ENCODE measurements around the gene CECR2. TPM values are rescaled to one million over a fixed set of nuclear protein-coding genes. Genes with fewer than 3 reads are reported as not detected.

CECR2 gene
- total RNA-seq, 1 experiment from 2014 or later: 0.24 TPM

DNA sequence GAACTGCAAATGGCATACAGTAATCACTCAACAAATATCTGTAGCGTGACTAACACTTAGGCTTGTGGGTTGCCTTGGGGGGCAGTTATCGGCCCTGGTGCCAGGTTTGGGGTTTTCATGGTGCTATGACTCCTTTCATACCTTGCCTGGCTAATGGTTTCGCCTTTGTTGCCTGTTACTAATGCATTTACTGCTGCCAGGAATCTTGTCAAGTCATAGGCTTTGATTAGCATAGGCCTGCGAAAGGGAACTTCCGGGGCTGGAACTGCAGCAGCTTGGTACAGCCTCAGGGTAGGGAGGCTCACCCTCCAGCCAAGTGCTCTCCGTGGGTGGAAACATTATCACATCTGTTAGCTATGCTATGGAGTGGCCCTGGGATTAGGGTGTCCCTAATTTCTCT lies 207.2 kb downstream of the CECR2 start:
- peak; percentile 88 for DNase-seq (ENCODE audit: low read depth)
- in situ Hi-C loops (cut with HindIII; ENCODE audit: low pct_unique_long_range_greater_than_20kb, low sequenced_read_pairs): no loop called here

DNA sequence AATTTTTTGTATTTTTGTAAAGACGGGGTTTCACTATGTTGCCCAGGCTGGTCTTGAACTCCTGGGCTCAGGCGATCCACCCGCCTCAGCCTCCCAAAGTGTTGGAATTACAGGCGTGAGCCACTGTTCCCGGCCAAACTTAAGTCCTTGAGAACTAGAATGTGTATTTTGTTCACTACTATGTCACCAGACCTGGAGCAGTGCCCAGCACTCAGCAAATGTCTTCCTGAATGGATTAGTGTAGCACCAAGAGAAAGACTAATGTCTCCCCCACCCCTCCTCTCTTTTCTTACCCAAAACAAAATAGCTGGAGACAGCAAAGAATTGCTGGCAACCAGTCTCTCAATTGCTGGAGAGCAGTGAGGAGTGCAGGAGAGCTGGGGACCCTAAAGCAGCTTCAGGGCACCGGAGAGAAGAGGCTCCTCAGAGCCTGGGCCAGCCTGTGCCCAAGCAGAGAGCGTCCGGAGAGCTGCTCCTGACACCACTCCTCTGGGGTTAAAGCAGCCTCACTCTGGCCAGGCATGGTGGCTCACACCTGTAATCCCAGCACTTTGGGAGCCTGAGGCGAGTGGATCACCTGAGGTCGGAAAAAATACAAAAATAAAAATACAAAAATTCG lies 209.0 kb downstream of the CECR2 start:
- in situ Hi-C loops (cut with HindIII; ENCODE audit: low pct_unique_long_range_greater_than_20kb, low sequenced_read_pairs): no loop called here
- DNase-seq (ENCODE audit: low read depth): no peak

DNA sequence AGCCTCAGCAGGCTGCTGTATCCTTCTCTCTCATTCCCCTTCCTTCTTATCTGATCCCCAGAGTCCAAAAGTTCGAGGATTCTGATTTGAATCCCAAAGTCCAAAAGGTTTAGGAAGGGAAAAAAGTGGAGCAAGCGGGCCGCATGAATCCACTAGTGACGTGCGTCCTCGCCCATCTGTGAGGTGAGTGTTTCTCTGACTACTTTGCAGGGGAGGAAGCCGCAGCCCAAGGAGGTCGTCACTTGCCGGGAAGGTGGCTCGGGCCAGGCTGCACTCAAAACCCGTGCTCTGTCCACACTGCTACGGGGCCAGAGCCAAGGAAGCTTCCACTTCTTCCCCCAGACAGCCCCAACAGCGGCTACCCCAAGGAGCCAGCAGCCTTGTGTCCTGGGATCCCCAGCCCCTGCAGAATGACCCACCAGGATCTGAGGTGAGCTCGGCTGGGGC lies 210.3 kb downstream of the CECR2 start:
- DNase-seq (ENCODE audit: low read depth): no peak
- in situ Hi-C loops (cut with HindIII; ENCODE audit: low pct_unique_long_range_greater_than_20kb, low sequenced_read_pairs): no loop called here

DNA sequence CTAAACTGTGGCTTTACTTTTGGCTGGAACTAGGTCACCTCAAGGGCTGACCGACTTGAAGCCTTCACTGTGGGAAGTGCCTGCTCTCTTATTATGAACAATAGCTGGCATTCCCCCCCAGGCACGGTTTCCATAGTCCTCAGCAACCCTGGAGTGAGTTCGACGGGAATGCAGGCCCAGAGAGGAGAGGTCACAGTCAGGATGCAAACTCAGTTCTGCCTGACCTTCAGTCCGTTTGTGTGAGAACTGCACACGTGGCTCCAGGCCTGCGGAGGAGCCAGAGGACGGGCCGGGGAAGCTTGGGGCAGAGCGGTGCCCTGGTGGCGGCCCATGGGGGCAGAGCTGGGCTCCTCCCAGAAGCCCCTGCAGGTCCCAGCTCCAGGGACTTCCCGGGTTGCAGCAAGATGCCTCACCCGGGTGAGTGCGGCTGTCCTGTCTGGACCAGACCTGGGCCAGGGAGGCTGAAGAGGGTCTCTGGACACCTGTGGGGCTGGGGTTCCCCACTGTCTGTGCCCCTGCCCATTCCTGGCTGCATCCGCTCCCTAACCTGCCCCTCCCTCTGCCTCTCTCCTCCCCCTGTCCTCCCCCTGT lies 211.3 kb downstream of the CECR2 start:
- in situ Hi-C loops (cut with HindIII; ENCODE audit: low pct_unique_long_range_greater_than_20kb, low sequenced_read_pairs): no loop called here
- DNase-seq (ENCODE audit: low read depth): no peak

DNA sequence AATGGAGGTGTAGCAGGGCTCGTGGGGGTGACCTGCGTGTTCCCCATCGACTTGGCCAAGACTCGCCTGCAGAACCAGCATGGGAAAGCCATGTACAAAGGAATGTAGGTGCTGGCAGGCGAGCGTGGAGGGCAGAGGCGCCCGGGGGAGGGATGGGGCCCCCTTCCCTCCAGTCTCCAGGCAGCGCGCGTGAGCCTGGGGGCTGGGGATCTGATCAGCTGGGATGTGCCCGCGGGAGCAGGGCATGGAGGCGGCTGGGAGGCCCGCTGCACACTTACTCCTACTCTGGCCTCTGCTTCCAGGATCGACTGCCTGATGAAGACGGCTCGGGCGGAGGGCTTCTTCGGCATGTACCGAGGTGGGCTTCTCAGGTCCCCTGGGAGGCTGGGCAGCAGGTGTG lies 211.8 kb downstream of the CECR2 start:
- in situ Hi-C loops (cut with HindIII; ENCODE audit: low pct_unique_long_range_greater_than_20kb, low sequenced_read_pairs): no loop called here
- DNase-seq (ENCODE audit: low read depth): no peak

DNA sequence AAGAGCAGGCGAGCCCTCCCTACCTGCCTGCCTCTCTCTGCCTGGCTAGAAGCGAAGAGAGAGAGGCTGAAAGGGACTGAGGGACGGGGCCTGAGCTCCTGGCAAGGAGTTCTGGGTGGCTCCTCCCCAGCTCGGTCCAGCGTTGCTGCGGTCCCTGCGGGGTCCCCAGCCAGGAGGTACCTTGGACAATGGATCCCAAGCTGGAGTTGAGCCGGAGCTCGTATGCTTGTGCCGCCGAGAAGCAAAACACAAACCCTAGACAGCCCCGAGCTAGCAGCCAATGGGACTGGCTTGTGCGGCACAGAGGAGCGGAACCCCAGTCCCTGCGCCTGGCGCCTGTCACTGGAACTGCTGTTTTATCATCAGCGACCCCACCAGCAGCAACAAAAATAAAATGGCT lies 212.4 kb downstream of the CECR2 start:
- in situ Hi-C loops (cut with HindIII; ENCODE audit: low pct_unique_long_range_greater_than_20kb, low sequenced_read_pairs): no loop called here
- no peak for DNase-seq (ENCODE audit: low read depth)

DNA sequence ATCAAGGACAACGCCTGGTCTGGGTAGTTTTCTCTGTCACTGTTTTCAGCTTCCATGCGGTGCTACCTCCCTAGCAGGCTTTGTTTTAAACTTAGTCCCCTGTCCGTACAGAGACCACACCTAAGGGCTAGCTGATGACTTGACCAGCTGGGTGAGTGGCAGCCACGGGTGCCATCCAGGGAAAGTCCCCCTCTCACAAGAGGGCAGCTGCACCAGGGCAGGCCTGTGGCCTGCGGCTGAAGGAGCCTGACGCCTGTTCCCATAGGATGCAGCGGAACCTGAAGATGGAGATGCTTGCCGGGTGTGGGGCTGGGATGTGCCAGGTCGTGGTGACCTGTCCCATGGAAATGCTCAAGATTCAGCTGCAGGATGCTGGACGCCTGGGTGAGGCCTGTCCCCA lies 213.9 kb downstream of the CECR2 start:
- in situ Hi-C loops (cut with HindIII; ENCODE audit: low pct_unique_long_range_greater_than_20kb, low sequenced_read_pairs): no loop called here
- no peak for DNase-seq (ENCODE audit: low read depth)

DNA sequence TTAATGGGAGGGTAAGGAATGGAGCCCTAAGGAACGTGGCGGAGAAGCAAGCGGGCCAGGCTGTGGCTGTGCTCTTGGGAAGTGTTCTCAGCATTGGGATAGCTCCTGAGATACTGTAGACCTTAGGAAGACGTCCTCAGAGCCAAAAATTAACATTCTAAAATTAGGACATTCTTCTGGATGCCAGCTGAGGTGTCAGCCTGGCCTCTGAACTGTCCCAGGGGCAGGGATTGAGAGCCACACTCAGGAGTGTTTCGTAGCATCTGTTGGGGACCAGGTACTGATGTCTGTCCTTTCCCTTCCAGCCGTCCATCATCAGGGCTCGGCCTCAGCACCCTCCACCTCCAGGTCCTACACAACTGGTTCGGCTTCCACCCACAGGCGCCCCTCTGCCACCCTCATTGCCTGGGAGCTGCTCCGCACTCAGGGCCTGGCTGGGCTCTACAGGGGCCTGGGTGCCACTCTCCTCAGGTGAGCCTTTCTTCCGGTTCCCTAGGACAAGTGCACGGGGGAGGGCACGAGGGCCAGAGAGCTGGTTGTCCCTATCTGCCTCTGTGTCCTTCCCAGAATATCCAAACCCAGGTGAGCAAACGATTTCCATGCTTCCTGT lies 217.7 kb downstream of the CECR2 start:
- DNase-seq (ENCODE audit: low read depth): no peak
- in situ Hi-C loops (cut with HindIII; ENCODE audit: low pct_unique_long_range_greater_than_20kb, low sequenced_read_pairs): no loop called here

DNA sequence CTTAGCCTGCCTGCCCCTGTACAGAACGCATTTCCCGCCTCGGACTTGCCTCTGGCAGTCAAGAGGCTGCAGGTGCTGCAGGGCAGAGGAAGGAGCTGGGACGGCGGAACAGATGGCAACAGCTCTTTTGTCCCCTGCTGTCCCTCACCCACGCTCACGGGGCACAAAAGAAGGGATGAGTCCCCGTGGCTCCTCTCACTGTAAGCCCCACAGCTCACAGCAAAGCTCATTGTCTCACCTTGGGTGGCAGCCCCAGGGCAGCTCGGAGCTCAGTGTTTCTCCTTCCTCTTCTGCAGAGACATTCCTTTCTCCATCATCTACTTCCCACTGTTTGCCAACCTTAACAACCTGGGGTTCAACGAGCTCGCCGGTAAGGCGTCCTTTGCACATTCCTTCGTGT lies 218.4 kb downstream of the CECR2 start:
- in situ Hi-C loops (cut with HindIII; ENCODE audit: low pct_unique_long_range_greater_than_20kb, low sequenced_read_pairs): no loop called here
- DNase-seq (ENCODE audit: low read depth): no peak

DNA sequence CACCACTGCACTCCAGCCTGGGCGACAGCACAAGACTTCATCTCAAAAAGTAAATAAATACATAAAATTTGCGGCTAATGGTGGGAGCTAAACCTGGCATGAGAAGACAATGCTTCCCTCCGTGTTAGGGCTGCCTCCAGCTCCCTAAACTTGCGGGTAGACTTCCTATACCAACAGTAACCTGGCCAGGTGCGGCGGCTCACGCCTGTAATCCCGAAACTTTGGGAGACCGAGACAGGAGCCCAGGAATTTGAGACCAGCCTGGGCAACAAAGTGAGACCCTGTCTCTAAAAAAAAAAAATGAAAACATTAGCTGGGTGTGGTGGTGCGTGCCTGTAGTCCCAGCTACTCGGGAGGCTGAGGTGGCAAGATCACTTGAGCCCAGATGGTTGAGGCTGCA lies 219.3 kb downstream of the CECR2 start:
- in situ Hi-C loops (cut with HindIII; ENCODE audit: low pct_unique_long_range_greater_than_20kb, low sequenced_read_pairs): no loop called here
- no peak for DNase-seq (ENCODE audit: low read depth)

DNA sequence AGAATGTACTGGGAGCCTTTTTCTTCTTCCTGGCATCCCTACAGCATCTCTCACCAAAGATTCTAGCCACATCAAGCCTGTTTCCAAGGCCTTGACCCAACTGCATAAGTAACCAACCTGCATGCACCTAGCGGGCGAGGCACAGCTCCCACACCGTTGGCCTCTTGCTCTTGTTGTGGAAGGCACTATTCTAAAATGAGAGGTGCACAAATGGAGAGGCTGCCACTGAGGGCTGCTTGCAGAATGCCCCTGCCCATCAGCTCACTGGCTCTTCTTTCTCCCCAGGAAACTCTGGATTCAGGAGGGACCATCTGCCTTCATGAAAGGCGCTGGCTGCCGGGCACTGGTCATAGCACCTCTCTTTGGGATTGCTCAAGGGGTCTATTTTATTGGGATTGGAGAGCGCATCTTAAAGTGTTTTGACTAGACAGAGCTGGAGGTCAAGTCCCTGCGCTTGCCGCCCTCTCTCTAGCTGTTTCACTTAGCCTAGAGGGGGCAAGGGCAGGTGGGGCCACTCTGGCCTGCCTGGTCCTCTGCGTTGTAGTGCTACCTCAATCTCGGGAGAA lies 220.6 kb downstream of the CECR2 start:
- in situ Hi-C loops (cut with HindIII; ENCODE audit: low pct_unique_long_range_greater_than_20kb, low sequenced_read_pairs): no loop called here
- no peak for DNase-seq (ENCODE audit: low read depth)

DNA sequence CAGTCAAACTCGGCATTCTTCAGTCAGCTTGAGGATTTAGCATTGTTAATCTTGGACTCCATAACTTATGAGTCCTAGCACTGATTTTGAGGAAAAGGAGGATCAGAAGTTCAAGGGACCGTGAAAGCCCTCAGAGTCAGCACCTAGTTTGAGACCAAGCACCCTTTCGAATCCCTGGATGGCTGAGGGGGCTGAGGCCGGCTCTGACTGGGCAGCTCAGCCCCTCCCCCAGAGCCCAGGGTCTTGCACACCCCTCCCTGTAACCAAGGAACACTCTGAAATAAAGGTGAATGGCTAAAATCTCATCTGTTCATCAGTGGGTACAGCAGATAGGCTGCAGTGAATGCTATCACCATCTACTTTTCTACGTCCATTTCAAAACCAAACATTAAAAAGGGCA lies 221.3 kb downstream of the CECR2 start:
- DNase-seq (ENCODE audit: low read depth): no peak
- in situ Hi-C loops (cut with HindIII; ENCODE audit: low pct_unique_long_range_greater_than_20kb, low sequenced_read_pairs): no loop called here

DNA sequence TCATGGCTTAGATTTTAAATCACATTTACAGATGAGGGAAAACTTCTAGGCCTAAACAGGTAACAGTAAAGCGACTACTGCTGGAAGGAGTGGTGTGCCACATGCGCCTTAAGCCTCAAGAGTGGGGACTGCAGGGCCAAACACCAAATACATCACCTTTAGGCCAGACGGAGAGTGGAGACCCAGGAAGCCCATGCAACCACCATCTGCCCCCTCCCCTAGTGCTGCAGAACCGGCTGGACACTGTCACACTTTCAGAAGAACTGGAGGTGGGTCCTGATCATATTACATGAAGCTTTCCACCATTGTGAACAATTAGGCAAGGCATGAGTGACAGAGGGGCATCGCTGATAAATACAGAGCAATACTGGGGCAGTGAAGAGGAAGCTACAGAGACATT lies 222.9 kb downstream of the CECR2 start:
- in situ Hi-C loops (cut with HindIII; ENCODE audit: low pct_unique_long_range_greater_than_20kb, low sequenced_read_pairs): no loop called here
- no peak for DNase-seq (ENCODE audit: low read depth)

DNA sequence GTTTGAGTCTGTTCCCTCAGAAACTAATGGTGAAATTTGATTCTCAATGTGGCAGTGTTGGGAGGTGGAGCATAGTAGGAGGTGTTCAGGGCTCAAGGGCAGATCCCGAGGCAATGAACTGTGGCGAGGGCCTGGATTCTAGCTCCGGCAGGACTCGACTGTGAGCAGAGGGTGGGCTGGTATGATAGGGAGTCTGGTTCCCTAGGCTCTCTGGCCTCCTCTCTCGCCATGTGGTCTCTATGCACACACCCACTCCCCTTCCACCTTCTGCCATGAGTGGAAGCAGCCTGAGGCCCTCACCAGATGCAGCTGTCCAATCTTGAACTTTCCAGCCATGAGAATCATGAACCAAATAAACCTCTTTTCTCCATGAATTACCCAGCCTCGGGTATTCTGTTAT lies 227.0 kb downstream of the CECR2 start:
- in situ Hi-C loops (cut with HindIII; ENCODE audit: low pct_unique_long_range_greater_than_20kb, low sequenced_read_pairs): no loop called here

DNA sequence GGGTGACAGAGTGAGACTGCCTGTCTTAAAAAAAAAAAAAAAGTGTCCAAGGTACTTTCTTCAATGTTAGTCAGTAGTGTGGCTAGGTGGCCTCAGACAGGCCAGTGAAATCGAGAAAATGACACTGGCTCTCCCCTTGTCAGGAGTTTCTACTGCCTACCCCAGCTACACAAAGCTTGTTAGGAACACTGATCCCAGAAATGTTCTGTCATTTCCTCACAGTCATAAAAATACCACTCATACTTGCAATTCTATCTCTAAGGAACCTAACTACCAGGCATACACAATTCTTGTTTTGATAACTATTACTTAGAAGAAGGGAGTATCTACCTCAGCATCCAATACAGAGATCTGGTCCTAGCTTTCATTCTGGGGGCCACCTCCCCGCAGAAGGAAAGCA lies 228.0 kb downstream of the CECR2 start:
- in situ Hi-C loops (cut with HindIII; ENCODE audit: low pct_unique_long_range_greater_than_20kb, low sequenced_read_pairs): no loop called here
- DNase-seq (ENCODE audit: low read depth): no peak

More for the DNA sequence above, 227.0 kb downstream of the CECR2 start:
- no peak for DNase-seq (ENCODE audit: low read depth)

DNA sequence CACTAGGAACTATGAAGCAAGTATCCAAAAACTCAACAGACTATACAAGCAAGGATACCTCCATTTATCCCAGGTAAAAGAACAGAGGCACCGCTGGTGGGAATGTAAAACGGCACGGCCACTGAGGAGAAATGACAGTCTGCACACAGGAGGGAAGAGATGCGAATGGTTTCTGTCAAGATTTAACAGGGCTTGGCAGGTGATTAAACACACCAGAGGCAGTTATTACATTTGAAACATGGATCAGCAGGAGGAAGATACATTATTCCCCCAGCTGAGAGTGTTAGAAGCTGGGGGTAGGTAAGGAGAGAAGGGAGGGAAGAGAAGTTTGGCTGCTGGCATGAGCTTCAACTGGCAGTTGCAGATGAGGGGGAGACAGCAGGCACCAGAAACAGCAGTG lies 229.1 kb downstream of the CECR2 start:
- in situ Hi-C loops (cut with HindIII; ENCODE audit: low pct_unique_long_range_greater_than_20kb, low sequenced_read_pairs): no loop called here

DNA sequence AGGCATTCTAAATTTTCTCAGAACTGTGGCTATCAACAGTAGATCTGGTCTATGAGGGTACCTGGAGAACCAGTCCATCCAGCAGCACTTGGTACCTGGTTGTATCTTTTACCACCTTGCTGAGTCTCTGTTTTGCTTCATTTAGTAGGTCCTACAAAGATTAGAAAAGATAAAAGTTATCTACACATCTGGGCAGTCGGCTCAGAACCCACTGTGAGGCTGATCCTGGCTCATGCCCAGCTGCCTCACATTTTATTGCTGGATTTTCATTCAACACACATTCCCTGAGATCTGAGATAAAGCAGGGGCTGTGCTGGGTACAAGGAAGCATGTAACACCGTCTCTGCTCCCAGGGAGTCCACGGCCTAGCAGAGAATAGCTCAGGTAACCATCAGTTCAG lies 231.8 kb downstream of the CECR2 start:
- in situ Hi-C loops (cut with HindIII; ENCODE audit: low pct_unique_long_range_greater_than_20kb, low sequenced_read_pairs): no loop called here
- DNase-seq (ENCODE audit: low read depth): no peak

More for the DNA sequence above, 229.1 kb downstream of the CECR2 start:
- no peak for DNase-seq (ENCODE audit: low read depth)

DNA sequence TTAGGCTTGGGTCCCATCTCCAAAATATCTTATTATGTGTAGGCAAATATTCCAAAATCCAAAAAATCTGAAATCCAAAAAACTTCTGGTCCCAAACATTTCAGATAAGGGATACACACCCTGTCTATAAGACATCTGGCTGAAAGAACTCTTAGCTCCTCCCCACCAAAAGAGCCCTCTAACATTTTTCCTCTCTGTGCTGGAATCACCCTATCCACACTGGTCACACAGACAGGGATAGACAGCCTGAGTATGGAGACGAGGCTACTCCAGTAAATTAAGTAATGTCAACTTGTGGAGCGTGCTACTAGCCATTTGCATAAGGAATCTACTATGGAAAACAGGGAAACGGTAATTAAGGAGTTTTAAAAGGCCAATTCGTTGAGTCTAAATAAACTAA lies 234.4 kb downstream of the CECR2 start:
- DNase-seq (ENCODE audit: low read depth): no peak
- in situ Hi-C loops (cut with HindIII; ENCODE audit: low pct_unique_long_range_greater_than_20kb, low sequenced_read_pairs): no loop called here

DNA sequence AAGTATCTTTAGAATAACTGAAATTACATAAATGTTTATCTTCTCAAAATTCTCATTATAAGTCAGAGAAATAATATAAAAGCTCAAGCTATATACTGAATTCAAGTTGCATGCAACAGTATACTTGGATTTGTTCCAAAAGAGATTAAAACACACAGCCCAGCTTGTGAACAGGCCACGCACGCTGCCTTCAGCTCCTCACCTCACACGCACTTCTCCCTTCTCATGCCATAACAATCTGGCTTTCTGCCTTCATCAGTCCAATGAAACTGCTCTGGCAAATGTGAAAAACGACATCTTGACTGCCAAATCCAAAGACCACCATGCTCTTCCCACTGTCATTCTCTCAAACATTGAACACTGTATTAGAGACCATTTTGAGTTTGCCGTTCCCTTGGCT lies 237.2 kb downstream of the CECR2 start:
- in situ Hi-C loops (cut with HindIII; ENCODE audit: low pct_unique_long_range_greater_than_20kb, low sequenced_read_pairs): no loop called here
- no peak for DNase-seq (ENCODE audit: low read depth)
